A549 (cell line): ENCODE results near the gene SLC6A3. TPM values are rescaled to one million over a fixed set of nuclear protein-coding genes. Genes with fewer than 3 reads are reported as not detected.

Experiments used
- ATAC-seq, 2 experiments: fragments of 200-7000 bp in 1 of 2; fragments of >200 bp in 1 of 2; cut with Nextera tagmentation in 1 of 2; cut with Tn5 transposase in 1 of 2; 3 replicates each; pipeline versions ENCODE4 v1.8.0 to v1.9.1; 2018 to 2020; ENCODE audit warnings: mild to moderate bottlenecking in 1 of 2, moderate library complexity in 1 of 2
- CTCF ChIA-PET: fragments of 300-600 bp; sonication (Branson Sonifier 250); formaldehyde crosslinking; extraction: SDS; loops from one replicate; lab custom pipeline; 2021; ENCODE audit warnings: antibody characterized with exemption, inconsistent platforms; lab: Yijun Ruan, JAX
- POLR2A ChIA-PET: fragments of 350-600 bp; formaldehyde crosslinking; extraction: SDS; loops from one replicate; lab custom pipeline; 2021; ENCODE audit warnings: antibody characterized with exemption, inconsistent platforms; lab: Yijun Ruan, JAX
- DNase-seq, 2 experiments: peaks; one replicate each; pipeline versions ENCODE4 v3.0.0 to v3.0.0-alpha.2; 2011 to 2016; ENCODE audit warnings: low read depth in 1 of 2, low spot score in 1 of 2
- FAIRE-seq: peaks from 2 replicates; lab custom pipeline; 2011; peaks lifted over from hg19 to GRCh38; lab: Jason Lieb, UNC
- H3K27ac ChIP-seq, 2 experiments: fragments of >200 bp; sonication (Bioruptor Twin); formaldehyde crosslinking; 3 replicates each; pipeline ENCODE4 v1.5.1; 2016 to 2017
- H3K4me1 ChIP-seq: fragments of >200 bp; sonication (Bioruptor Twin); formaldehyde crosslinking; 3 replicates; pipeline ENCODE4 v1.6.1; 2016
- H3K4me2 ChIP-seq: fragments of >200 bp; sonication (Bioruptor Twin); formaldehyde crosslinking; 3 replicates; pipeline ENCODE4 v1.6.1; 2016
- H3K4me3 ChIP-seq: fragments of >200 bp; sonication (Bioruptor Twin); formaldehyde crosslinking; 3 replicates; pipeline ENCODE4 v1.5.1; 2016
- H3K9me3 ChIP-seq: fragments of >200 bp; sonication (Bioruptor Twin); formaldehyde crosslinking; 3 replicates; pipeline ENCODE4 v1.6.1; 2016
- CEBPB ChIP-seq, 2 experiments: fragments of >200 bp in 1 of 2; sonication (Bioruptor Twin) in 1 of 2; formaldehyde crosslinking in 1 of 2; IDR thresholded peaks; 2 replicates each; pipeline ENCODE4 v1.6.1; 2012 to 2016
- CHD2 ChIP-seq: fragments of 150-350 bp; IDR thresholded peaks from 2 replicates; pipeline ENCODE4 v1.6.1; 2014; ENCODE audit warnings: low read length; ENCODE audit not compliant: partially characterized antibody
- ESRRA ChIP-seq: fragments of 150-350 bp; IDR thresholded peaks from 2 replicates; pipeline ENCODE4 v1.6.1; 2014; ENCODE audit warnings: mild to moderate bottlenecking, low read length, borderline replicate concordance
- FOSL2 ChIP-seq, 2 experiments: fragments of 450-650 bp in 1 of 2; fragments of >200 bp in 1 of 2; sonication (Bioruptor Twin) in 1 of 2; formaldehyde crosslinking; IDR thresholded peaks; 2 replicates each; pipeline versions ENCODE4 v1.5.0 to v1.6.1; 2016 to 2020; ENCODE audit warnings: mild to moderate bottlenecking in 1 of 2, moderate library complexity in 1 of 2
- HDAC2 ChIP-seq: fragments of 200-600 bp; sonication (generic); IDR thresholded peaks from 2 replicates; pipeline ENCODE4 v1.6.1; 2016
- JUNB ChIP-seq: fragments of >200 bp; sonication (Bioruptor Twin); formaldehyde crosslinking; IDR thresholded peaks from 2 replicates; pipeline ENCODE4 v1.6.1; 2016
- KDM5A ChIP-seq: fragments of 200-600 bp; sonication (generic); IDR thresholded peaks from 2 replicates; pipeline ENCODE4 v1.6.1; 2016; ENCODE audit warnings: antibody characterized with exemption, mild to moderate bottlenecking
- MAFK ChIP-seq: fragments of 450-650 bp; IDR thresholded peaks from 2 replicates; pipeline ENCODE4 v1.6.1; 2014; ENCODE audit not compliant: partially characterized antibody
- MAZ ChIP-seq: fragments of 150-350 bp; IDR thresholded peaks from 2 replicates; pipeline ENCODE4 v1.6.1; 2014; ENCODE audit warnings: antibody characterized with exemption, low read depth, low read length, borderline replicate concordance
- NR3C1 ChIP-seq: fragments of >200 bp; sonication (Bioruptor Twin); formaldehyde crosslinking; IDR thresholded peaks from 3 replicates; pipeline ENCODE4 v1.6.1; 2017
- POLR2AphosphoS2 ChIP-seq: conservative IDR thresholded peaks from 2 replicates; pipeline ENCODE4 v1.6.1; 2012; ENCODE audit warnings: low read length, improper control_type of control experiment, inconsistent platforms
- RNF2 ChIP-seq: fragments of 200-600 bp; sonication (generic); IDR thresholded peaks from 2 replicates; pipeline ENCODE4 v1.6.1; 2016; ENCODE audit warnings: low read depth, mild to moderate bottlenecking, antibody characterized with exemption, moderate library complexity, borderline replicate concordance
- SMC3 ChIP-seq: fragments of >200 bp; sonication (Bioruptor Twin); formaldehyde crosslinking; IDR thresholded peaks from 3 replicates; pipeline ENCODE4 v1.6.1; 2018; ENCODE audit warnings: inconsistent platforms
- SREBF2 ChIP-seq: fragments of 450-650 bp; IDR thresholded peaks from 2 replicates; pipeline ENCODE4 v1.6.1; 2014; ENCODE audit warnings: mild to moderate bottlenecking, moderate library complexity
- TP53 ChIP-seq: fragments of 250-450 bp; sonication (Bioruptor Pico); IDR thresholded peaks from 2 replicates; pipeline ENCODE4 v1.5.0; 2021; ENCODE audit warnings: mild to moderate bottlenecking, moderate library complexity
- ZFP36 ChIP-seq: fragments of 450-650 bp; IDR thresholded peaks from 2 replicates; pipeline ENCODE4 v1.6.1; 2014; ENCODE audit warnings: borderline replicate concordance; ENCODE audit not compliant: partially characterized antibody
- ZSCAN20 ChIP-seq: fragments of 250-450 bp; sonication (Bioruptor Pico); IDR thresholded peaks from 2 replicates; pipeline ENCODE4 v1.8.0; 2022; ENCODE audit warnings: mild to moderate bottlenecking, moderate library complexity
- WGBS: methylation state at CpG from one replicate; pipeline ENCODE4 v1.1.6; 2017; ENCODE audit errors: missing lambda C conversion rate; 5-methylcytosine and 5-hydroxymethylcytosine counted together
- polyA plus RNA-seq, 4 experiments: library from polyadenylated mRNA; depleted of rRNA in 3 of 4; stranded (reverse); fragments of >200 nt; fragmentation: RNase III in 1 of 4; extraction: RNeasy Plus Mini Kit Qiagen cat#74134 plus additional on column Dnase treatment in 1 of 4; gene quantifications; 2 replicates in 3 of 4; 3 replicates in 1 of 4; pipeline ENCODE4 v1.2.3, GENCODE V29; 2011 to 2017
- TF ChIP-seq, protein P1 (sequence below): fragments of 150-350 bp; IDR thresholded peaks from 2 replicates; pipeline ENCODE4 v1.6.1; 2014; ENCODE audit warnings: low read depth, mild to moderate bottlenecking, low read length
- TF ChIP-seq, protein P2 (sequence below): fragments of 250-450 bp; sonication (Bioruptor Pico); IDR thresholded peaks from 2 replicates; pipeline ENCODE4 v1.5.0; 2020; ENCODE audit warnings: low read depth, mild to moderate bottlenecking, moderate library complexity
- TF ChIP-seq, protein P3 (sequence below): fragments of >200 bp; sonication (Bioruptor Twin); formaldehyde crosslinking; IDR thresholded peaks from 3 replicates; pipeline ENCODE4 v1.5.1; 2016
- TF ChIP-seq, protein P4 (sequence below): IDR thresholded peaks from 2 replicates; pipeline ENCODE4 v1.6.1; 2012
- TF ChIP-seq, protein P5 (sequence below): fragments of 450-650 bp; IDR thresholded peaks from 2 replicates; pipeline ENCODE4 v1.6.1; 2014; ENCODE audit warnings: antibody characterized with exemption
- TF ChIP-seq, protein P6 (sequence below): fragments of 250-450 bp; sonication (Bioruptor Pico); IDR thresholded peaks from 2 replicates; pipeline ENCODE4 v1.5.0; 2021; ENCODE audit warnings: mild to moderate bottlenecking, moderate library complexity, borderline replicate concordance

Gene SLC6A3
- polyA plus RNA-seq, 2 of the 4 experiments (the other 2 are of a cell fraction), result 0.05 to 0.06 TPM

DNA sequence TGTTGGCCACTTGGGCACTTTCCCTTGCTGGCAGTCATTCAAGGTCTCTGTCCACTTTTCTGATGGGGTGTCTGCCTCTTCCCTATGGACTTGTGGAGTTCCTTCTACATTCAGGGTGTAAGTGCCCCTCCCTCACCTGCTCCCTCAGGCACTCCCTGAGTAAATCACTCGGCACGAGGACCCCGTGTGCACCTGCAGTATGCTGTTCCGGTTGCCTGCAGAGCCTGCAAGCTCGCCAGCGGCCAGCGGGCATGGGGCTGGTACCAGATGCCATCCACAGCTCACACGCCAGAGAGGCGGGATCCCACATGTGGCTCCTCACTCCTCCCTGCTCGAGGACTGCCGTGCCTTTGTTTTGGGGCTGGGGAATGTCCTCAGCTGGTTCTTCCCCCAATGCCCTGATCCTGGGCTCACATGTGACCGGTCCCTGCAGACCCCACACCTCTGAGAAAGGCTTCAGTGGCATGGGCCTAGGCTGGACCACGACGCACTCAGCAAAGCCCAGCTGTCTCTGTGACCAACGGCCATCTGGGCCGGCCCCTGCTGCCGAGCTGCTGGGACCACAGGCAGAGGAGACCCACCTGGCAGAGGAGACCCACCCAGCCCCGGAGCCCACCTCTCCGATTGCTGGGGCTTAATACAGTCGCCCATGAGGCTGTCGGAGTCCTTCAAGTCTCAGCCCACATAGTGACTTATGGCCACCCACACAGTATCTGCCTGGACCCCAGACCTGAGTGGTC lies 54.2 kb downstream of the SLC6A3 start:
- POLR2A ChIA-PET, result no interaction called here
- no peak for ATAC-seq
- TF ChIP-seq ZSCAN20 (CRISPR knock-in tag) (no peak), JUNB (no peak), ZFP36 (no peak), HDAC2 (no peak), CHD2 (no peak), NR3C1 (no peak), KDM5A (no peak), CEBPB (IDR thresholded peaks at IDR 0.05) (no peak), SREBF2 (no peak), SMC3 (no peak)
- TF ChIP-seq, protein P1, sequence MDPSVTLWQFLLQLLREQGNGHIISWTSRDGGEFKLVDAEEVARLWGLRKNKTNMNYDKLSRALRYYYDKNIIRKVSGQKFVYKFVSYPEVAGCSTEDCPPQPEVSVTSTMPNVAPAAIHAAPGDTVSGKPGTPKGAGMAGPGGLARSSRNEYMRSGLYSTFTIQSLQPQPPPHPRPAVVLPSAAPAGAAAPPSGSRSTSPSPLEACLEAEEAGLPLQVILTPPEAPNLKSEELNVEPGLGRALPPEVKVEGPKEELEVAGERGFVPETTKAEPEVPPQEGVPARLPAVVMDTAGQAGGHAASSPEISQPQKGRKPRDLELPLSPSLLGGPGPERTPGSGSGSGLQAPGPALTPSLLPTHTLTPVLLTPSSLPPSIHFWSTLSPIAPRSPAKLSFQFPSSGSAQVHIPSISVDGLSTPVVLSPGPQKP, result no peak
- TF ChIP-seq, protein P2, sequence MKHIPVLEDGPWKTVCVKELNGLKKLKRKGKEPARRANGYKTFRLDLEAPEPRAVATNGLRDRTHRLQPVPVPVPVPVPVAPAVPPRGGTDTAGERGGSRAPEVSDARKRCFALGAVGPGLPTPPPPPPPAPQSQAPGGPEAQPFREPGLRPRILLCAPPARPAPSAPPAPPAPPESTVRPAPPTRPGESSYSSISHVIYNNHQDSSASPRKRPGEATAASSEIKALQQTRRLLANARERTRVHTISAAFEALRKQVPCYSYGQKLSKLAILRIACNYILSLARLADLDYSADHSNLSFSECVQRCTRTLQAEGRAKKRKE, result no peak
- TF ChIP-seq, protein P3, sequence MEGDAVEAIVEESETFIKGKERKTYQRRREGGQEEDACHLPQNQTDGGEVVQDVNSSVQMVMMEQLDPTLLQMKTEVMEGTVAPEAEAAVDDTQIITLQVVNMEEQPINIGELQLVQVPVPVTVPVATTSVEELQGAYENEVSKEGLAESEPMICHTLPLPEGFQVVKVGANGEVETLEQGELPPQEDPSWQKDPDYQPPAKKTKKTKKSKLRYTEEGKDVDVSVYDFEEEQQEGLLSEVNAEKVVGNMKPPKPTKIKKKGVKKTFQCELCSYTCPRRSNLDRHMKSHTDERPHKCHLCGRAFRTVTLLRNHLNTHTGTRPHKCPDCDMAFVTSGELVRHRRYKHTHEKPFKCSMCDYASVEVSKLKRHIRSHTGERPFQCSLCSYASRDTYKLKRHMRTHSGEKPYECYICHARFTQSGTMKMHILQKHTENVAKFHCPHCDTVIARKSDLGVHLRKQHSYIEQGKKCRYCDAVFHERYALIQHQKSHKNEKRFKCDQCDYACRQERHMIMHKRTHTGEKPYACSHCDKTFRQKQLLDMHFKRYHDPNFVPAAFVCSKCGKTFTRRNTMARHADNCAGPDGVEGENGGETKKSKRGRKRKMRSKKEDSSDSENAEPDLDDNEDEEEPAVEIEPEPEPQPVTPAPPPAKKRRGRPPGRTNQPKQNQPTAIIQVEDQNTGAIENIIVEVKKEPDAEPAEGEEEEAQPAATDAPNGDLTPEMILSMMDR, result no peak
- TF ChIP-seq, protein P4, sequence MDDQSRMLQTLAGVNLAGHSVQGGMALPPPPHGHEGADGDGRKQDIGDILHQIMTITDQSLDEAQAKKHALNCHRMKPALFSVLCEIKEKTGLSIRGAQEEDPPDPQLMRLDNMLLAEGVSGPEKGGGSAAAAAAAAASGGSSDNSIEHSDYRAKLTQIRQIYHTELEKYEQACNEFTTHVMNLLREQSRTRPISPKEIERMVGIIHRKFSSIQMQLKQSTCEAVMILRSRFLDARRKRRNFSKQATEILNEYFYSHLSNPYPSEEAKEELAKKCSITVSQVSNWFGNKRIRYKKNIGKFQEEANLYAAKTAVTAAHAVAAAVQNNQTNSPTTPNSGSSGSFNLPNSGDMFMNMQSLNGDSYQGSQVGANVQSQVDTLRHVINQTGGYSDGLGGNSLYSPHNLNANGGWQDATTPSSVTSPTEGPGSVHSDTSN, result no peak
- TF ChIP-seq, protein P5, sequence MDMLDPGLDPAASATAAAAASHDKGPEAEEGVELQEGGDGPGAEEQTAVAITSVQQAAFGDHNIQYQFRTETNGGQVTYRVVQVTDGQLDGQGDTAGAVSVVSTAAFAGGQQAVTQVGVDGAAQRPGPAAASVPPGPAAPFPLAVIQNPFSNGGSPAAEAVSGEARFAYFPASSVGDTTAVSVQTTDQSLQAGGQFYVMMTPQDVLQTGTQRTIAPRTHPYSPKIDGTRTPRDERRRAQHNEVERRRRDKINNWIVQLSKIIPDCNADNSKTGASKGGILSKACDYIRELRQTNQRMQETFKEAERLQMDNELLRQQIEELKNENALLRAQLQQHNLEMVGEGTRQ, result no peak
- TF ChIP-seq, protein P6, sequence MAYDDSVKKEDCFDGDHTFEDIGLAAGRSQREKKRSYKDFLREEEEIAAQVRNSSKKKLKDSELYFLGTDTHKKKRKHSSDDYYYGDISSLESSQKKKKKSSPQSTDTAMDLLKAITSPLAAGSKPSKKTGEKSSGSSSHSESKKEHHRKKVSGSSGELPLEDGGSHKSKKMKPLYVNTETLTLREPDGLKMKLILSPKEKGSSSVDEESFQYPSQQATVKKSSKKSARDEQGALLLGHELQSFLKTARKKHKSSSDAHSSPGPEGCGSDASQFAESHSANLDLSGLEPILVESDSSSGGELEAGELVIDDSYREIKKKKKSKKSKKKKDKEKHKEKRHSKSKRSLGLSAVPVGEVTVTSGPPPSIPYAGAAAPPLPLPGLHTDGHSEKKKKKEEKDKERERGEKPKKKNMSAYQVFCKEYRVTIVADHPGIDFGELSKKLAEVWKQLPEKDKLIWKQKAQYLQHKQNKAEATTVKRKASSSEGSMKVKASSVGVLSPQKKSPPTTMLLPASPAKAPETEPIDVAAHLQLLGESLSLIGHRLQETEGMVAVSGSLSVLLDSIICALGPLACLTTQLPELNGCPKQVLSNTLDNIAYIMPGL (CRISPR knock-in tag), result no peak
- TF ChIP-seq, all 56 proteins: peak for 0
- Histone ChIP-seq H3K4me3 (no peak overlapping the region), H3K4me1 (0 out of 3 replicates have a peak, but pooled peaks cover 3% of the 10 kb centered on the region), H3K27ac (no peak overlapping the region), H3K4me2 (no peak overlapping the region), H3K9me3 (no peaks in the 10 kb centered on the region)
- FAIRE-seq (no peak), DNase-seq (no peak)
- WGBS, result 40% methylated on average over 14 of the region's 21 CpGs
- CTCF ChIA-PET, result interaction anchor here (1.4 to 2.5 kb wide), 2 partner anchors 11 to 254 kb away, joined by 5 to 13 read pairs; no protein-coding TSS in a partner anchor

DNA sequence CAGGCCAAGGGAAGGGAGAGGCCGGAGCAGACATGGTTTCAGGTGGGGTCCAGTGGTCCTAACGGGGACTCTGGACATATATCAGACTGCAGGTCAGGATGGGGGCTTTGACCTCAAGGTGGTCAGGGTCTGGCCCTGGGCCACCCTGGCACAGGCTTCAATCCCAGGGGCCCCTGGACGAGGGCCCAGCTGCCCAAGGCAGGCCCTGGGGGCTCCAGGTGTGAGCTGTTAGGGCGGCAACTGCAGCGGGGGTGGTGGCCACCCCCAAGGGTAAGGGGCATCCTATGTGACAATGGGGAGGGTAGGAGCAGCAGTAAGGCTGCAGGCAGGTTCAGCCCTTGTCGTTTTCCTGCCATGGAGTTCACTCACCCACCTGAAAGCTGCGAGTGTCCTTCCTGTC lies 54.9 kb downstream of the SLC6A3 start:
- DNase-seq (no peak), FAIRE-seq (no peak), ATAC-seq (no peak)
- H3K9me3 ChIP-seq, result no peaks in the 10 kb centered on the region
- ChIA-PET POLR2A (no interaction called here), CTCF (interaction anchor here (1.4 to 2.5 kb wide), 2 partner anchors 10 to 254 kb away, joined by 5 to 13 read pairs; no protein-coding TSS in a partner anchor)
- no peak overlapping the region for H3K27ac ChIP-seq
- no peak overlapping the region for H3K4me3 ChIP-seq
- H3K4me1 ChIP-seq, result 0 out of 3 replicates have a peak, but pooled peaks cover 3% of the 10 kb centered on the region
- 42% methylated on average over 6 of the region's 7 CpGs for WGBS
- H3K4me2 ChIP-seq, result no peak overlapping the region
- TF ChIP-seq, protein P2, result no peak
- TF ChIP-seq MAFK (no peak), ESRRA (no peak), FOSL2 (IDR thresholded peaks at IDR 0.05) (no peak), FOSL2 (CRISPR knock-in tag; IDR thresholded peaks at IDR 0.05) (no peak), ZSCAN20 (CRISPR knock-in tag) (no peak), JUNB (no peak), ZFP36 (no peak), RNF2 (no peak), TP53 (CRISPR knock-in tag) (no peak), CEBPB (IDR thresholded peaks at IDR 0.05) (no peak), POLR2AphosphoS2 (no peak), MAZ (no peak)
